ENCODE data around the gene DLG2.

The DLG2 gene

DNA sequence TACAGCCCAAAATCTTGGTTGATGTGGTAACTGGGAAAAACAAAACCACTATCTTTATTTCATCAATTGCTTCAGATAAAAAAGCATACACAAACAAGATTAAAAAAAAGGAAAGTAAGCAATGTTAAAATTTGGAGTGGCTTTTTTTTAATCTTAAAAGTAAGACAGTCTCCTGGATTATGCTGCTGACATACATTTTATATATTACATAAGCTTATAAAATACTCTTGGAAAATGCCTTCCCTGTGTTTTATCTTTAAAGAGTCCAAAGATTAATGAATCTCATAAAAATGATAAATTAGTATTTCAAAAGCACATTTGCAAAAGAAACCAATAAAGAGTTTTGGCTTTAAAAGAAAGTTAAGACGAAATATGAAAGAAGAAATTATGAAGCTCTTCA is 132.7 kb downstream of the DLG2 start:
- DNase-seq (ENCODE audit: low spot score in 2 of 2) (no peak), ATAC-seq (ENCODE audit: low read depth) (no peak)
- Mint-ChIP-seq H3K9me3 (no peaks in the 10 kb centered on the region), H3K36me3 (no peaks in the 10 kb centered on the region), H3K27me3 (no peaks in the 10 kb centered on the region), H3K4me3 (no peak overlapping the region), H3K27ac (no peak overlapping the region), H3K4me1 (no peaks in the 10 kb centered on the region)

DNA sequence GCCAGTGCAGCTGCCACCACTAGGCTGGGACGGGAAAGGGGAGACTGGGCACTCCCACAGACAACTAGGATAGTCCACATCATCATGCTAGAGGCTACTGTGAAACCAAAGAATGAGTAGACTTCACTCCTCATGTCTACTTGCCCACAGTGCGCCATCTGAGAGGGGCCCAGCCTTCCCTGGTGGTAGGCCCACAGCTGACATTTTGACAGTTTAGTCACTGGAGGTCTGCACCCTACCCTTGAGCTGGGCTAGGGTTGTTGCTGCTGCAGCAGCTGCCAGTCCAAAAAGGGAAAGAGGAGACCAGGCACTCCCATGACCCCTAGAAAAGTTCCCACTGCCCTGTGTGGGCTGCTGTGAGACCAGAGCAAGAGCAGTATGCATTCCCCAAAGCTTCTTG is 141.2 kb downstream of the DLG2 start:
- no peaks in the 10 kb centered on the region for H3K27me3 Mint-ChIP-seq
- H3K4me1 Mint-ChIP-seq = no peaks in the 10 kb centered on the region
- peaks cover 4% of the 10 kb centered on the region for H3K36me3 Mint-ChIP-seq
- H3K27ac Mint-ChIP-seq = no peak overlapping the region
- H3K9me3 Mint-ChIP-seq = peaks cover 6% of the 10 kb centered on the region
- ATAC-seq (ENCODE audit: low read depth) (no peak), DNase-seq (ENCODE audit: low spot score in 2 of 2) (no peak)
- H3K4me3 Mint-ChIP-seq = no peak overlapping the region

DNA sequence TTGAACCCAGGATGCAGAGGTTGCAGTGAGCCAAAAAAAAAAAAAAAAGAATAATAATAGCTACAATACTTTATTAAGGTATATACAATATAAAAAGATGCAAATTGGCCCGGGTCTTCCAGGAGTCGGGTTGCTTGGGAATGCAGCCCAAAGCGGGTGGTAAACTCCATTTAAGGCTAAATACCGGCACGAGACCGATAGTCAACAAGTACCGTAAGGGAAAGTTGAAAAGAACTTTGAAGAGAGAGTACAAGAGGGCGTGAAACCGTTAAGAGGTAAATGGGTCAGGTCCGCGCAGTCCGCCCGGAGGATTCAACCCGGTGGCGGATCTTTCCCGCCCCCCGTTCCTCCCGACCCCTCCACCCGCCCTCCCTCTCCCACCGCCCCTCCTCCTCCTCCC is 143.3 kb downstream of the DLG2 start:
- Mint-ChIP-seq H3K27me3 (no peaks in the 10 kb centered on the region), H3K4me1 (no peaks in the 10 kb centered on the region), H3K27ac (no peak overlapping the region), H3K36me3 (peaks cover 4% of the 10 kb centered on the region), H3K9me3 (peaks cover 6% of the 10 kb centered on the region), H3K4me3 (no peak overlapping the region)
- DNase-seq (ENCODE audit: low spot score in 2 of 2) (no peak), ATAC-seq (ENCODE audit: low read depth) (no peak)

DNA sequence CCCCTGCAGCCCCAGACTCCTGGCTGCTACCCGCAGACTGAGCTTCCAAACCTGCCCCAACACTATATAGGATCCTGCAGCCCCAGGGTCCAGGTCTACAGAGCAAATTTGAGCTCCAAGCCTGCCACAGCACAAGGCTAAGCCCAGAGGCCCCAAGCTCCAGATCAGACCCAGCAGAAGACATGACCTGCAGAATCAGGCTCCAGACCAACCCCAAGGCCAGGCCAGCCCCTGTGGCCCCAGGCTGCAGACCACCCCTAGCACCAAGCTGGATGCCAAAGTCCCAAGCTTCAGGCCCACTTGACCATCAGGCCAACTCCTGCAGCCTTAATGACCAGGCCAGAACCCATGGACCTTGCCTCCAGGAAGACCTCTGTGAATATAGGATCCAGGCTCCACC is 145.3 kb downstream of the DLG2 start:
- no peak overlapping the region for H3K27ac Mint-ChIP-seq
- H3K4me1 Mint-ChIP-seq = no peaks in the 10 kb centered on the region
- ATAC-seq (ENCODE audit: low read depth) = no peak

DNA sequence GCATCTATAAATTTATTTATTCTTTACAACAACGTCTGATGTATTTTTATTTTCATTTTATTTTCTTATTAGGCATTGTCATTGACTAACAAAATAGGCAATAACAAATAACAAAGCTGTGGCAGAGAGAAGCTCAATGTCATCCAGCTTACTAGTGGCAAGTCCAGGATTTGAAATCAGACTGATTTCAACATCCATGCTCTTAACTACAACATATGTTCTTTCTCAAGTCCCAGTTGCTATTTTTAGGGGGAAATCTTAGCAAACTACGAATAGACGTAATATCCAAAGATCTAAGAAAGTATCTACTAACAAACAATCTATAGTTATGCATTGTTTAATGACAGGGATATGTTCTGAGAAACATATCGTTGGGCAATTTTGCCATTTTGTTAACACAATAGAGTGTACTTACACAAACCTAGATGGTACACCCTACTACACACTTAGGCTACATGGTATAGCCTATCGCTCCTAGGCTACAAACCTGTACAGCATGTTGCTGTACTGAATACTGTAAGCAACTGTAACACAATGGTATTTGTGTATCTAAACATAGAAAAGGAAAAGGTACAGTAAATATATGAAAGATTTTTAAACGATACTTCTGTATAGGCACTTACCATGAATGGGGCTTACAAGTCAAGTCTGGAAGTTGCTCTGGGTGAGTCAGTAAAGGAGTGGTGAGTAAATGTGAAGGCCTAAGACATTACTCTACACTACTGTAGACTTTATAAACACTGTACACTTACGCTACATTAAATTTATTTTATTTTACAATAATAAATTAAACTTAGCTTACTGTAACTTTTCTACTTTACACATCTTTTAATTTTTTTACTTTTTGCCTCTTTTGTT is 151.3 kb downstream of the DLG2 start:
- Mint-ChIP-seq H3K9me3 (peaks cover 4% of the 10 kb centered on the region), H3K27ac (no peak overlapping the region), H3K36me3 (peaks cover 2% of the 10 kb centered on the region), H3K27me3 (no peaks in the 10 kb centered on the region), H3K4me1 (no peaks in the 10 kb centered on the region), H3K4me3 (no peak overlapping the region)
- ATAC-seq (ENCODE audit: low read depth) (no peak), DNase-seq (ENCODE audit: low spot score in 2 of 2) (no peak)

More for the DNA sequence above, 145.3 kb downstream of the DLG2 start:
- Mint-ChIP-seq H3K4me3 (no peak overlapping the region), H3K9me3 (peaks cover 6% of the 10 kb centered on the region), H3K27me3 (no peaks in the 10 kb centered on the region), H3K36me3 (peaks cover 2% of the 10 kb centered on the region)
- no peak for DNase-seq (ENCODE audit: low spot score in 2 of 2)

DNA sequence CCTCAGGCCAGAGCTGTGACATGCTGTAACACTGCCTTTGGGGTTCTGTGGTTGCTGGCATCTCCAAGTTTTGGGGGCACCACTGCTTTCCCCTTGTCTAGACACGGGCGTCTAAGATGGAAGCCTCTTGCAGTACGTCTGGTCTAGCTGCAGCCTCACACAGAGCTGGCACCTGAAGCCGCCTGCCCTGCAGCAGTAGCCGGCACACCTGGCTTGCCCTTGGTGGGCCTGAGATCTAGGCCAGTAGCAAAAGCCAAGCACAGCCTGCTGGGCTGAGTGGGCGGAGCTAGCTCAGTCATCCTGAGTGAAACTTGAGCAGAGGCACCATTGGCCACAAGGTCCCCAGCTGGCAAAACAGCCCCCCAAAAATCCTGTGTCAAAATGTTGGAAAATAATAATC is 154.2 kb downstream of the DLG2 start:
- Mint-ChIP-seq H3K27ac (no peak overlapping the region), H3K36me3 (peaks cover 7% of the 10 kb centered on the region), H3K9me3 (peaks cover 9% of the 10 kb centered on the region), H3K4me3 (no peak overlapping the region), H3K27me3 (peaks cover 2% of the 10 kb centered on the region), H3K4me1 (no peaks in the 10 kb centered on the region)
- DNase-seq (ENCODE audit: low spot score in 2 of 2) = no peak
- ATAC-seq (ENCODE audit: low read depth) = no peak

DNA sequence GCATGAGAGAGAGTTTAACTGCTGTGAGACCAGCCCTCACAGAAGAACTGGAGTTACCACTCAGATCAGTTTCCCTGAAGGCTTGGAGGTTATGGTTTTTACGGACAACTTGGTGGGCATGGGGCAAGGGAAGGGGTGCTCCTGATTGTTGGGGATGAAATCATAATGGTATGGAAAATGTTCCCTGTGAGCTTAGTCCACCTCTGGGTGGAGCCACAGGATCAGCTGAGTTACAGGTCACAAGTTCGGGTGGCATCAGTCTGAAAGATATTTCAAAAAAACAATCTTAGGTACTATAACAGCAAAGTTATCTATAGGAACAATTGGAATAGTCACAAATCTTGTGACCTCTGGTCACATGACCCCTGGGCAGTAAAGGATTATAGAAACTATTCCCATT is 162.9 kb downstream of the DLG2 start:
- H3K36me3 Mint-ChIP-seq = peaks cover 3% of the 10 kb centered on the region
- no peaks in the 10 kb centered on the region for H3K4me1 Mint-ChIP-seq
- DNase-seq (ENCODE audit: low spot score in 2 of 2) (no peak), ATAC-seq (ENCODE audit: low read depth) (no peak)
- H3K27me3 Mint-ChIP-seq = peaks cover 1% of the 10 kb centered on the region
- peaks cover 6% of the 10 kb centered on the region for H3K9me3 Mint-ChIP-seq
- no peak overlapping the region for H3K4me3 Mint-ChIP-seq
- H3K27ac Mint-ChIP-seq = no peak overlapping the region

DNA sequence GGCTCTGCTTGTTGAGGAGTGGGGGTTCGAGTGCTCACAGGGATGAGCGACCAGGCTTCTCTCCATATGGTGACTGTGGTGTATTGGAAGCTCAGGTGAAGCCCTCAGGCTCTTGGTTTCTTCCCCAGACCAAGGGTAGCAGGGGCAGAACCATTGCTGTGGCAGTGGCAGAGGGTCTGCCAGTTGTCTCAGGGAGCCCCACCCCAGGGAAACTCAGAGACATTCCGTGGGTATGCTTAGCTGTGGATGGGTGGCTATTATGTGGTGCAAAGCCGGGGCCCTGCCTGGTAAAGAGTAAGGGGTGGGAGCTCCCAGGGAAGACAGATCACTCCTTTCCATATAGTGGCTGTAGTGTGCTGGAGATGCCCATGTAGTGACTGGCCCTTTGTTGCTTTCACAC is 167.8 kb downstream of the DLG2 start:
- Mint-ChIP-seq H3K27ac (no peak overlapping the region), H3K36me3 (peaks cover 3% of the 10 kb centered on the region), H3K27me3 (peaks cover 1% of the 10 kb centered on the region), H3K4me1 (no peaks in the 10 kb centered on the region), H3K4me3 (no peak overlapping the region), H3K9me3 (peaks cover 24% of the 10 kb centered on the region)
- no peak for DNase-seq (ENCODE audit: low spot score in 2 of 2)
- no peak for ATAC-seq (ENCODE audit: low read depth)

DNA sequence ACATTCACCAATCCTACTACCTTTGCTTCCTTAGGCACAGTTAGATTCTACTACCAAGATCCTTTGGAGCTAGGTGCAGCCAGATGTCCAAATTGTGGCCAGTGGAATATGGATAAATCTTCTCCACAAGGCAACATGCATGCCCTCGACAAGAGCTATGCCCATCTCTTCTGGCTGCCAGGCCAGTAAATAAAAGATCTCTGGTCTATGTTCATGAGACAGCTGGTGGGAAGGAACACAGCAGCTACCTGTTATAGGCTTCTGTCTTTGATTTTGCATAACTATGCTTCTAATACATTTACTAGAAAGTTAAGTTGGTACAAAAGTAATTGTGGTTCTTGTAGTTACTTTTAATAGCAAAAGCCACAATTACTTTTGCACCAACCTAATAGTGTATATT is 182.7 kb downstream of the DLG2 start:
- ATAC-seq (ENCODE audit: low read depth) (no peak), DNase-seq (ENCODE audit: low spot score in 2 of 2) (no peak)
- Mint-ChIP-seq H3K27me3 (no peaks in the 10 kb centered on the region), H3K27ac (no peak overlapping the region), H3K36me3 (no peaks in the 10 kb centered on the region), H3K9me3 (no peaks in the 10 kb centered on the region), H3K4me1 (no peaks in the 10 kb centered on the region), H3K4me3 (no peak overlapping the region)

DNA sequence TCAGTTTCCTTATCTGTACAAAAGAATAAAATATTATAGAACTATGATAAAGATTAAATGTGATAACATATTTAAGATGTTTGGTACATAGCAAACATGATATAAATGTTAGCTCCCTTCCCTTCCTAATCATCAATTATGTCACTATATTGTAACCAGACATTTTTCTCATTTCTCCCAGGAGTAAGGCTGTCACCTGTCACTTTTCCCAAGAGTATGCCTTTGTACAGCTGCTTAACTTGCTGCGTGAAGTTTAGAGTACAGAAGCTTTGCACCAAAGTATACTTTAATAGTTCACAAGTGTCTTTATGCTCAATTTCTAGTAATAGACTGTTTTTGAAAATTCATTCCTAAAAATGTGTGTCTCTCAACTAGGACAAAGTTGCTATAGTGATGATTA is 186.9 kb downstream of the DLG2 start:
- Mint-ChIP-seq H3K9me3 (peaks cover 6% of the 10 kb centered on the region), H3K27ac (no peak overlapping the region), H3K4me3 (no peak overlapping the region), H3K36me3 (no peaks in the 10 kb centered on the region), H3K27me3 (no peaks in the 10 kb centered on the region), H3K4me1 (no peaks in the 10 kb centered on the region)
- no peak for ATAC-seq (ENCODE audit: low read depth)
- no peak for DNase-seq (ENCODE audit: low spot score in 2 of 2)

DNA sequence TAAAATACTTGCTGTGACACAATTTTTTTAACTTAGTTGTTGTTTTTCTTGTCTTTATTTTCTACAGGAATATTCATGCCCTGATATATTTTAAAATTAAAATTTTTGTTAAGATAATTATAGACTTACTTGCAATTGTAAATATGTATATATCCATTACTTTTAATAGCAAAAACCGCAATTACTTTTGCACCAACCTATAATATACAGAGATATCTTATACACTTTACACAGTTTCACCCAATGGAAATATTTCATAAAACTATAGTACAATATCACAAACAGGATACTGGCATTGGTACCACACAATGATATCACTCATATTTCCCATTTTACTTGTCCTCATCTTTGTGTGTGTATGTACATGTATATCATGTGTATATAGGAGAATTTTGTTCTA is 188.8 kb downstream of the DLG2 start:
- Mint-ChIP-seq H3K36me3 (peaks cover under 1% of the 10 kb centered on the region), H3K4me1 (no peaks in the 10 kb centered on the region)
- ATAC-seq (ENCODE audit: low read depth) = no peak

DNA sequence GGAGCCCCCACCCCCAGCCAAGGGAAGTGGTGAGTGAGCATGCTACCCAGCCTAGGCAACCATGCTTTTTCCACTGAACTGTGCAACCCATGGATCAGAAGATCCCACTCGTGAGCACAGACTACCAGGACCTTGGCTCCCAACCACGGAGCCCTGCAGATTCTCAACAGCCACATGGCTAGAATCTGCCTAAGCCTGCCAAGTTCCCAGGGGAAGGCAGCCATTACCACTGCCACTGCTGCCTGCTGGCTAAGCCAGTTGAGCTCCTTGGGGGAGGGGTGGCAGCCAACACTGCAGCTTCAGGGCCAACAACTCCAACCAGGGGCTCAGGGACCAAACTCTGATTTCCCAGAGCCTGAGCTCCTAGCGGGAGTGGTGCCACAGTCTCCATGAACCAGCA is 195.8 kb downstream of the DLG2 start:
- H3K9me3 Mint-ChIP-seq = peaks cover 19% of the 10 kb centered on the region
- no peaks in the 10 kb centered on the region for H3K4me1 Mint-ChIP-seq
- no peak overlapping the region for H3K27ac Mint-ChIP-seq
- peaks cover 2% of the 10 kb centered on the region for H3K27me3 Mint-ChIP-seq
- ATAC-seq (ENCODE audit: low read depth) (no peak), DNase-seq (ENCODE audit: low spot score in 2 of 2) (no peak)
- H3K36me3 Mint-ChIP-seq = peaks cover 6% of the 10 kb centered on the region
- H3K4me3 Mint-ChIP-seq = no peak overlapping the region

More for the DNA sequence above, 188.8 kb downstream of the DLG2 start:
- H3K27me3 Mint-ChIP-seq = no peaks in the 10 kb centered on the region
- H3K9me3 Mint-ChIP-seq = peaks cover 11% of the 10 kb centered on the region
- DNase-seq (ENCODE audit: low spot score in 2 of 2) = no peak
- H3K4me3 Mint-ChIP-seq = no peak overlapping the region
- no peak overlapping the region for H3K27ac Mint-ChIP-seq

DNA sequence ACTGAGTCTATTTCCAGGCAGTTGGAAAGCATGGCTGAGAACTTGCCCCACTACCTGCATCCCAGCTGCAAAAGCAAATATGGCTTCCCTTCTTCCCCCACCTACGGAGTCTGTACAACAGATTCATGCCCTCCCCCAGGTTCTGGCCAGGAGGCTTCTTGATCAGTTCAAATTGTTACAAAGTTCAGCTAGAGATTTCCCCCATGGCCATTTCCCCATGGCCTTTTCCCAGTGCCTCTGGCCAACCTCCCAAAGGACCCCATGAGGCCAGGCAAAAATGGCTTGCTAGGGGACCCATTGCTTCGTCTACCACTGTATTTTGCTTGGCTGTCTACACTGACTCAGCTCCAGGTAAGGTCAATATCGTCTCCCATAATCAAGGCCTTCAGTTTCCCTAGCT is 203.3 kb downstream of the DLG2 start:
- Mint-ChIP-seq H3K4me3 (no peak overlapping the region), H3K9me3 (peaks cover 14% of the 10 kb centered on the region), H3K36me3 (peaks cover 14% of the 10 kb centered on the region)

DNA sequence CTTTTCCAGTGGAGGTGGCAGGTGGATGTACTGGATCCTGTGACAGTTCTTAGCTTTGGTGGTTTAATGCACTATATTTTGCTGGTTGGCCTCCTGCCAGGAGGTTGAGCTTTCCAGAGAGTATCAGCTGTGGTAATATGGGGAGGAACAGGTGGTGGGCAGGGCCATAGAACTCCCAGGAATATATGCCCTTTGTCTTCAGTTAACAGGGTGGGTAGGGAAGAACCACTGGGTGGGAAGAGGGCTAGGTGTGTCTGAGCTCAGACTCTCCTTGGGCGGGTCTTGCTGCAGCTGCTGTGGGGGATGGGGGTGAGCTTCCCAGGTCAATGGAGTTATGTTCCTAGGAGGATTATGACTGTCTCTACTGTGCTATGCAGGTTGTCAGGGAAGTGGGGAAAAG is 203.8 kb downstream of the DLG2 start:
- H3K4me3 Mint-ChIP-seq = no peak overlapping the region
- peaks cover 14% of the 10 kb centered on the region for H3K9me3 Mint-ChIP-seq
- DNase-seq (ENCODE audit: low spot score in 2 of 2) = no peak
- H3K36me3 Mint-ChIP-seq = peaks cover 14% of the 10 kb centered on the region
- H3K27ac Mint-ChIP-seq = no peak overlapping the region
- H3K4me1 Mint-ChIP-seq = no peaks in the 10 kb centered on the region
- ATAC-seq (ENCODE audit: low read depth) = no peak
- peaks cover 3% of the 10 kb centered on the region for H3K27me3 Mint-ChIP-seq

More for the DNA sequence above, 203.3 kb downstream of the DLG2 start:
- H3K27ac Mint-ChIP-seq = no peak overlapping the region
- H3K4me1 Mint-ChIP-seq = no peaks in the 10 kb centered on the region
- ATAC-seq (ENCODE audit: low read depth) = no peak
- peaks cover 3% of the 10 kb centered on the region for H3K27me3 Mint-ChIP-seq
- no peak for DNase-seq (ENCODE audit: low spot score in 2 of 2)

DNA sequence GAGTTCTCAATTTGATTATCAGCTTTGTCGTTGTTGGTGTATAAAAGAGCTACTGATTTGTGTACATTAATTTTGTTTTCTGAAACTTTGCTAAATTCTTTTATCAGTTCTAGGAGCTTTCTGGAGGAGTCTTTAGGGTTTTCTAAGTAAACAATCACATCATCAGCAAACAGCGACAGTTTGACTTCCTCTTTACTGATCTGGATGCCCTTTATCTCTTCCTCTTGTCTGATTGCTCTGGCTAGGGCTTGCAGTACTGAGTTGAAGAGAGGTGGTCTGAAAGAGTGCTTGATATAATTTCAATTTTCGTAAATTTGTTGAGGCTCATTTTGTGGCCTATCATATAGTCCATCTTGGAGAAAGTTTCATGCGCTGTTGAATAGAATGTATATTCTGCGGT is 213.0 kb downstream of the DLG2 start:
- peaks cover 14% of the 10 kb centered on the region for H3K9me3 Mint-ChIP-seq
- DNase-seq (ENCODE audit: low spot score in 2 of 2) (no peak), ATAC-seq (ENCODE audit: low read depth) (no peak)
- no peaks in the 10 kb centered on the region for H3K36me3 Mint-ChIP-seq
- peaks cover 3% of the 10 kb centered on the region for H3K4me1 Mint-ChIP-seq
- no peaks in the 10 kb centered on the region for H3K27me3 Mint-ChIP-seq
- H3K27ac Mint-ChIP-seq = no peak overlapping the region
- H3K4me3 Mint-ChIP-seq = no peak overlapping the region

Measured in memory B cell (primary cell).